GM18498 (cell line): ENCODE measurements around the gene SLC6A6.

ENCODE experiments used
- ATAC-seq: cut with Tn5 transposase; IDR thresholded peaks from one replicate; pipeline ENCODE4 v1.9.1; 2021; ENCODE audit warnings: mild to moderate bottlenecking, moderate library complexity; ENCODE audit not compliant: unreplicated experiment

The SLC6A6 gene

GRCh38 chr3:14415501-14415900 is 13.1 kb downstream of the SLC6A6 start:
- ATAC-seq, result no peak

- ATAC-seq, result no peak
Measured at GRCh38 chr3:14416453-14416852, 14.0 kb downstream of the SLC6A6 start.

GRCh38 chr3:14418296-14419250 is 16.2 kb downstream of the SLC6A6 start:
- no peak for ATAC-seq

- ATAC-seq, result no peak
Measured at GRCh38 chr3:14422016-14422963, 19.9 kb downstream of the SLC6A6 start.

GRCh38 chr3:14423197-14423743 is 20.9 kb downstream of the SLC6A6 start:
- no peak for ATAC-seq

- ATAC-seq, result no peak
Measured at GRCh38 chr3:14423963-14424362, 21.6 kb downstream of the SLC6A6 start.

- ATAC-seq, result no peak
Measured at GRCh38 chr3:14424711-14425580, 22.5 kb downstream of the SLC6A6 start.

- ATAC-seq, result peak; percentile 63
Measured at GRCh38 chr3:14425581-14426304, 23.3 kb downstream of the SLC6A6 start.

- ATAC-seq, result no peak
Measured at GRCh38 chr3:14426305-14426620, 23.9 kb downstream of the SLC6A6 start.

- no peak for ATAC-seq
Measured at GRCh38 chr3:14428087-14429033, 26.0 kb downstream of the SLC6A6 start.

- no peak for ATAC-seq
Measured at GRCh38 chr3:14429237-14429636, 26.8 kb downstream of the SLC6A6 start.

GRCh38 chr3:14429640-14430039 is 27.2 kb downstream of the SLC6A6 start:
- ATAC-seq, result no peak

- ATAC-seq, result no peak
Measured at GRCh38 chr3:14430053-14430452, 27.6 kb downstream of the SLC6A6 start.

GRCh38 chr3:14430706-14431451 is 28.5 kb downstream of the SLC6A6 start:
- ATAC-seq, result no peak

GRCh38 chr3:14431452-14431916 is 29.1 kb downstream of the SLC6A6 start:
- ATAC-seq, result peak; percentile 37

GRCh38 chr3:14431917-14432834 is 29.8 kb downstream of the SLC6A6 start:
- ATAC-seq, result peak; percentile 90

GRCh38 chr3:14433106-14433505 is 30.7 kb downstream of the SLC6A6 start:
- ATAC-seq, result no peak
